Body of pancreas (tissue), 4 donors: ENCODE data around the gene TENT5C.

Experiments
- CTCF ChIP-seq, 7 experiments: fragments of 450-650 bp in 4 of 7; fragments of 200-600 bp in 3 of 7; sonication (generic) in 3 of 7; IDR thresholded peaks; one replicate each; pipeline ENCODE4 v1.5.1; 2016 to 2019; ENCODE audit warnings: antibody characterized with exemption in 7 of 7
- POLR2A ChIP-seq, 3 donors: fragments of 450-650 bp; IDR thresholded peaks; one replicate each; pipeline ENCODE4 v1.6.1; 2016; ENCODE audit warnings: antibody characterized with exemption in 3 of 3, mild to moderate bottlenecking in 2 of 3

DNA sequence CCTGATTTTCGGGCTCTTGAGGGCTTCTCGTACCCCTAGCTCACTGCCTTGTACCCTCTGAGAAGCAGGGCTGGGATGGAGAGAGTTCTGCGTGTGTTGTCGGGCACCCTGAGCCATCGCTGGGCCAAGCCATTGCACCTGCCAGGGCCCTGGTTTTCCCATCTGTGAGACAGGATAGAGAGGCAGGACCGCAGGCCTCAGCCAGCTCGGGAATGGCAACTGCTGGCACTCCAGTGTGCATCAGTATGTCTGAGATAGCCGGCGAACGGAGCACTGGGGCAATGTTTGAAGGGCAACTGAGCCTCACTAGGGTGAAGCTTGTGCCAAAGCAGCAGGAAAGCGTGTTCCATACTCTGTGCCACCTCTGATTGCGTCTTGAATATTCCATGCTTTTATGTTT is 66.9 kb downstream of the TENT5C start:
- no peak for TF ChIP-seq CTCF (IDR thresholded peaks at IDR 0.05)
- no peak for TF ChIP-seq POLR2A (IDR thresholded peaks at IDR 0.05)
